Bronchial epithelial cell (primary cell): ENCODE results near the gene ERI3. TPM values are rescaled to one million over a fixed set of nuclear protein-coding genes. Genes with fewer than 3 reads are reported as not detected.

Source experiments
- DNase-seq: peaks from one replicate; pipeline ENCODE4 v3.0.0-alpha.2; 2010; ENCODE audit warnings: low read depth
- FAIRE-seq: peaks from 2 replicates; lab custom pipeline; 2011; peaks lifted over from hg19 to GRCh38; lab: Jason Lieb, UNC
- H3K27me3 ChIP-seq: 2 replicates; pipeline ENCODE4 v1.5.1; 2011; ENCODE audit warnings: low read length; ENCODE audit not compliant: control insufficient read depth, insufficient read depth
- H3K36me3 ChIP-seq: 2 replicates; pipeline ENCODE4 v1.5.1; 2011; ENCODE audit warnings: low read length; ENCODE audit not compliant: control insufficient read depth, insufficient read depth
- H3K4me3 ChIP-seq: 2 replicates; pipeline ENCODE4 v1.5.1; 2011; ENCODE audit warnings: mild to moderate bottlenecking, low read depth, low read length, control low read depth
- total RNA-seq: library from RNA; depleted of rRNA; stranded (reverse); fragments of >200 nt; gene quantifications from 2 replicates; pipeline ENCODE4 v1.2.1, GENCODE V29; 2014
- TF ChIP-seq, protein P1 (sequence below): IDR thresholded peaks from 2 replicates; pipeline ENCODE4 v1.5.1; 2011; ENCODE audit warnings: mild to moderate bottlenecking, moderate library complexity, low read length, control low read depth, inconsistent platforms; ENCODE audit not compliant: insufficient read depth, severe bottlenecking

ERI3 gene
- total RNA-seq, 1 donor from 2014 or later, result 22.1 TPM

GRCh38 chr1:44251989-44252671 is 102.9 kb downstream of the ERI3 start:
- Histone ChIP-seq H3K36me3 (peaks cover 10% of the 10 kb centered on the region), H3K4me3 (no peak overlapping the region), H3K27me3 (no peaks in the 10 kb centered on the region)
- TF ChIP-seq, protein P1, sequence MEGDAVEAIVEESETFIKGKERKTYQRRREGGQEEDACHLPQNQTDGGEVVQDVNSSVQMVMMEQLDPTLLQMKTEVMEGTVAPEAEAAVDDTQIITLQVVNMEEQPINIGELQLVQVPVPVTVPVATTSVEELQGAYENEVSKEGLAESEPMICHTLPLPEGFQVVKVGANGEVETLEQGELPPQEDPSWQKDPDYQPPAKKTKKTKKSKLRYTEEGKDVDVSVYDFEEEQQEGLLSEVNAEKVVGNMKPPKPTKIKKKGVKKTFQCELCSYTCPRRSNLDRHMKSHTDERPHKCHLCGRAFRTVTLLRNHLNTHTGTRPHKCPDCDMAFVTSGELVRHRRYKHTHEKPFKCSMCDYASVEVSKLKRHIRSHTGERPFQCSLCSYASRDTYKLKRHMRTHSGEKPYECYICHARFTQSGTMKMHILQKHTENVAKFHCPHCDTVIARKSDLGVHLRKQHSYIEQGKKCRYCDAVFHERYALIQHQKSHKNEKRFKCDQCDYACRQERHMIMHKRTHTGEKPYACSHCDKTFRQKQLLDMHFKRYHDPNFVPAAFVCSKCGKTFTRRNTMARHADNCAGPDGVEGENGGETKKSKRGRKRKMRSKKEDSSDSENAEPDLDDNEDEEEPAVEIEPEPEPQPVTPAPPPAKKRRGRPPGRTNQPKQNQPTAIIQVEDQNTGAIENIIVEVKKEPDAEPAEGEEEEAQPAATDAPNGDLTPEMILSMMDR, result no peak
- no peak for DNase-seq
- peak; percentile 60 for FAIRE-seq

GRCh38 chr1:44251486-44251885 is 103.6 kb downstream of the ERI3 start:
- Histone ChIP-seq H3K27me3 (no peaks in the 10 kb centered on the region), H3K4me3 (no peak overlapping the region), H3K36me3 (peaks cover 8% of the 10 kb centered on the region)
- TF ChIP-seq, protein P1, result no peak
- DNase-seq (no peak), FAIRE-seq (no peak)

DNA sequence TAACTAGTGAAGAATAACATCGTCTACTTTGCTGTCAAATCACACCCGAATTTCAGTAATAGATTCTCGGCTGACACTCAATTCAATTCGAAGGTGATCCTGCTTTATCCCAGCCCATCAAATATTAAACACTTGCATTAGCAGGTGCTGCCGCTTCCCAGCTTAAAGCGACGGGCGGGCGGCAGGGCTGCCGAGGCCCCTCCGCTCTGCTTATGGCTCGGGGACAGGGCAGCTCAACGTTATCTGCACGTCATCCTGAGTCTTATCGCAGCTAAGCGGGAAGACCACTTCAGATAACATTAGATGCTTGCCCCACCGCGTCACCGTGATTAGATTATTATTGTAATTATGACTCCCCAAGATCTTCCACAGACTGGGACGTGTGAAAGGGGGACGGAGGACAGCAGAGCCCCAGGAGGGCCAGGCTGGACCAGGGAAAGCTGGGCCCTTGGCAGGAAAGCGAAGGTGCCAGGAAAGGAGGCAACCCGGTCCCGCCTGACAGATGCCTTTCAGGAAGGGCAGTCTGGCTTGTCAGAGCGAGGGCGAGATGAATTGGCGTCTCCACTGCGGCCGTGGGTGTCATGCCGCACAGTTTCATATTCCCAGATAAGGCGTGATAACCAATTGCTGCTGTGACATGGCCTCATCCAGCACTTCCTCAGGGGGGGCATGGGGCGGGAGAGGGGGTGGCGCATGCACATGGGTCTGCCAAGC is 104.8 kb downstream of the ERI3 start:
- TF ChIP-seq, protein P1, result no peak

DNA sequence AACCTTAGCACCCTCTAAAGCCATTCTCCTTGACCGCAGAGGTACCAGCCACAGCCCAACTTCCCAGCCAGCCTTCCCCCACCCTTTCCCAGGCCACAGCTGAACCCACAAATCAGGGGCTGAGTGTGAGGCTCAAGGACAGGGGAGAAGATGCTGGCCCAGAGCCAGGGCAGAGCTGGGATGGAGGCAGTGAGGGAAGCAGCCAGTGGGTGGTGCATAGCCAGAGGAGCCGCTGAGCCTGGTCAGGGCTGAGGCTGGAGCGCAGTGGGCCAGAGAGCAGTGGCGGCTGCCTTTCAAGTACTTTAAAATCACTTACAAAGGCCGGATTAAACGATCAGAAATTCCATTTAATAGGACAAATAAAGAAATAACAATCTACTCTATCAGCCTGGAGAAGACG is 105.5 kb downstream of the ERI3 start:
- no peak for DNase-seq
- Histone ChIP-seq H3K36me3 (peaks cover 8% of the 10 kb centered on the region), H3K27me3 (no peaks in the 10 kb centered on the region), H3K4me3 (no peak overlapping the region)
- FAIRE-seq, result no peak
- TF ChIP-seq, protein P1, result no peak

More for the DNA sequence above, 104.8 kb downstream of the ERI3 start:
- Histone ChIP-seq H3K36me3 (peaks cover 8% of the 10 kb centered on the region), H3K4me3 (no peak overlapping the region), H3K27me3 (no peaks in the 10 kb centered on the region)
- no peak for DNase-seq
- FAIRE-seq, result no peak

DNA sequence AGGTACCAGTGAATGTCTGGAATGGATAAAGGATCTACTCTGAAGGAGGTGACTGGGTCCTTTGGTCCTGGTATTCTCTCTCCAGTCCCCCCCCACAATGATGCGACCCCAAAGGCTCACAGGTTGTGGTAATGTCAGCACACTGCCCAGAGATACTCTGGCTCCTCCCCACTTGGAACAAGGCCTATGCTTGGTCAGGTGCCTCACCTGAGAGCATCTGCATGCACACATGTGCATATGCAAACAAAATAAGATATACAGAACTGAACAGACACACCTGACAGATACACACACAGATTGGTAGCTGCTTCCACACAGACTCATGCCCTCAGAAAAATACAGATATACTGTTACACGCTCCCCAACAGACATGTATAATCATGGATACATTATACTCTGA is 108.3 kb downstream of the ERI3 start:
- TF ChIP-seq, protein P1, result no peak
- DNase-seq (no peak), FAIRE-seq (no peak)
- Histone ChIP-seq H3K27me3 (no peaks in the 10 kb centered on the region), H3K4me3 (no peak overlapping the region), H3K36me3 (peaks cover 8% of the 10 kb centered on the region)
